HG03097 (cell line): ENCODE measurements around the gene HTR3A.

Source experiments
- ATAC-seq: cut with Tn5 transposase; IDR thresholded peaks from one replicate; pipeline ENCODE4 v1.9.1; 2021; ENCODE audit not compliant: unreplicated experiment, low FRiP score

HTR3A gene

DNA sequence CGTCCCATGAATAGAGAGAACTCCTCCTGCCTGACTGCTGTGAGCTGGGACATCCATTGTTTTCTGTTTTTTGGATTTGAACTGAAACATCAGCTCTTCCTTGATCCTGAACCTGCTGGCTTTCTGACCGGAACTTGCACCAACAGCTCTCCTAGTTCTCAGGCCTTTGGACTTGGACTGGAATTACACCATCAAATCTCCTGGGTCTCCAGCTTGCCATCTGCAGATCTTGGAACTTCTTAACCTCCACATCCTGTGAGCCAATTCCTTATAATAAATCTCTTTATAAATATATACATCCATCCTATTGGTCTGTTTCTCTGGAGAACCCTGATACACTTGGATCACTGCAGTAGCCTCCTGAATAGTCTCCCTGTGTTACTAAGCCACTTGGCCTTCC lies 42.1 kb downstream of the HTR3A start:
- no peak for ATAC-seq

GRCh38 chr11:114017723-114018122 lies 42.8 kb downstream of the HTR3A start:
- ATAC-seq = no peak

- ATAC-seq = no peak
Measured at GRCh38 chr11:114019046-114019445, 44.1 kb downstream of the HTR3A start.

DNA sequence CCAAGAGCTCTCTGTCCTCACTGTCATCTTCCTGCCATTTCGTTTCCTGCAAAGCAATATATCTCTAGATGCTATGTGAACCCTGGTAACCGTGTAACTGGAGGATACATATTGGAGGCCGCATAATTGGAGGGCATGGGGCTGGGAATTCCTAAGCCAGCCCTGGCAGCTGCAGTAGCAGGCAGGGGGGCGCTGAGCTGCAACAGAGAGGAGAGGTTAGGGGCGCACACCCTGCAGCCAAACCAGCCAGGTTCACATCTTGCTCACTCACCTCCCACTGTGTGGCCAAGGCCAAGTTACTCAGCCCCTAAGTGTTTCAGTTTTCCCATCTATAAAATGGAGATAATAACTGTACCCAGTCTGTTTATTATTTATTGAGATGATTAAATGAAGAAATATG lies 44.7 kb downstream of the HTR3A start:
- no peak for ATAC-seq

GRCh38 chr11:114025329-114025907 lies 50.5 kb downstream of the HTR3A start:
- no peak for ATAC-seq

GRCh38 chr11:114026355-114026754 lies 51.4 kb downstream of the HTR3A start:
- no peak for ATAC-seq

DNA sequence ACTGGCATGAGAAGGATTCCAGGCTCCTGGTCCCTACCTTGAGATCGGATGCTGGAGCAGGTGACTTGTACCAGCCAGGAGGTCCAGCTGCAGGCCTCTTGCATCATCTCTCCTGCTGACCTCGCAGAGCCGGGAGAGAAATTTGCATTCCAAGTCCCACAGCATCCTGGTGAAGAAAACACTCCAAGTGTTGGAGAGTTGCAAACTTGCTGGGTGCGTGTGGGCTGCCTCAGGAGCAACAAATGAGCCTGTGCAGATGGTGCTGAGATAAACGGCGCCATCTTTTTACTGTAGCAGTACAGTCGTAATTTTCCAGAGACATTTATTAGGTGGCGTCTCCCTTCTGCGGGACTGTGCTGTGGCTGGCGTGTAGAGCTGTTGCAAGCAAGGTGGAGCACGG lies 52.5 kb downstream of the HTR3A start:
- no peak for ATAC-seq

DNA sequence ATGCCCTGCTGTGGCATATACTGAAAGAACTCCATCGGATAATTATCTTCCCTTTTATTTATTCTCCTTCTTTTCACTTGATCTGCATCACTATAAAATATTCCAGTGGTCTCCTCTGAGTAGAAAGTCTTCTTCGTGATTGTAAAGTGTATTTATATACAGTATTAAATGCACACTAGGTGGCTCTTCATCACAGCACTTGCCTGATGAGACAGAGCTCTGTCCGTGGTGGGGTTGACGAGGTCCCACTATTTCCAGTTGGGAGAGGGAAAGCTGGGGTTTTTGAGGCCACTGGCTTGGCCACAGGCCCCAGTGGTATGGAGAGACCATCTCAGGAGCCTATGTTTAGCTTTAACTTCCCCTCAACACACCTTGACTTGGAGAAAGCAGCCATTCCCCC lies 53.0 kb downstream of the HTR3A start:
- no peak for ATAC-seq

DNA sequence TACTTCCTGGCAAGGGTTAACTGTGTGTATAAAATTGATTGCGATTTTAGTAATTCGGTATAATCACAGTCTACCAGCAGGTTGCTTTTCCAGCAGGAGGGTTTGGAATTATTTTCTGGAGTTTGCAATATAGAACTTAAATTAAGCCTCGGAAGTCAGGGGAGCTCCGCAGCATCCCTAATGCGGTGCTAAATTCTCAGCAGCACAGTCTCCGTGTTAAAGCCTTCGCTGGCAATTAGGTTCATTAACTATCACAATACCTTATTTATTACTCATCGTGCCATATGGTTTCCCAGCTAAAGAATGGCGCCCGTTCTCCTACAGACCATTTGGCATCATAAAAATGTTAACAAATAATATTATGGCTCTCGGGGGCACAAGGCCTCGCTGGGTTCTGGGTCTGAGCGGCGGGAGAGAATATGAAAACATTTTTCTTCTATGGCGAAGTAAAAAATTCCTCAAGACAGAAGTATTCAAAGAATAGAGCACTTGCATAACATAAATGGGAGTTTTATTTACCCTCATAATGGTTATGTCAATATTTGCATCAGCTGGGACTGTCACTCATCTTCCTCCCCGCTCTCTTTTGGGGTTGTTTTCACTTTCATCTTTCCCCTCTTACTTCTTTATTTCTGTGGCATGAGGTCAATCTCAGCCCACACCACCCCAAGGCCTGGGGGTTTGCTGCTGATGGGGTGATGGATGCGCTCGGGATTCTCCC lies 56.5 kb downstream of the HTR3A start:
- ATAC-seq = no peak

DNA sequence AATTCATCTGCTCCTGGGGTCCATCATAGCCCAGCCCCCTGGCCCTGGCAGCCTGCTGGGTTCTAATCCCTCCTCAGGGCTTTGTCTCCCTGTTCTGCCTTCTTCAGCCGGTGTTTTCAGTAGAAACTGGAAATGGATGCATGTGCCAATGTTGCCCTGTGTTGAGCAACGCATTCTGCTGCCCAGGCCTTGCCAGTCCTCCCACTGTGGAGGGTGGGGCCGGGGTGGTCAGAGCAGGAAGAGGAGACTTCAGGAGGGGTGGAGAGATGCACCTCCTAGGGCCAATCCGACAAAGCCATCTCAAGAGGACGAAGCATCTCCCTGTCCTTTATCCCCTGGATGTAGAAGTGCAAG lies 57.0 kb downstream of the HTR3A start:
- no peak for ATAC-seq

DNA sequence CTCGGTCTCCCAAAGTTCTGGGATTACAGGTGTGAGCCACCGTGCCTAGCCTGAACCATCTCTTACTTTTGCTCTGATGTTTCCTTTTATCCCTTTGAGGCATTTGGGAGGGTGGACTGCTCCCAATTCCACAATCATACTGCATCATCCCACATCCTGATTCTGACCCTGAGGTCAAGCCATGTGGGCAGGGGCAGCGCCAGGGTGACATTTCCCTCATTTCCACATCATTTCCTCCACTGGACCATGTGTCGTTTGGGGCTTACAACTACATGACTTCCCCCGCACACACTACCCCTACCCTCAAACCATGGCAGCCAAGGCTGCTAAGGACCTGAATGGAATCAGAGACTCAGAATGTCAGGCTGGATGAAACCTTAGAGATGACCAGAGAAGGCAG lies 58.2 kb downstream of the HTR3A start:
- ATAC-seq = no peak

GRCh38 chr11:114033572-114033971 lies 58.7 kb downstream of the HTR3A start:
- ATAC-seq = no peak

- no peak for ATAC-seq
Measured at GRCh38 chr11:114034956-114035355, 60.0 kb downstream of the HTR3A start.

DNA sequence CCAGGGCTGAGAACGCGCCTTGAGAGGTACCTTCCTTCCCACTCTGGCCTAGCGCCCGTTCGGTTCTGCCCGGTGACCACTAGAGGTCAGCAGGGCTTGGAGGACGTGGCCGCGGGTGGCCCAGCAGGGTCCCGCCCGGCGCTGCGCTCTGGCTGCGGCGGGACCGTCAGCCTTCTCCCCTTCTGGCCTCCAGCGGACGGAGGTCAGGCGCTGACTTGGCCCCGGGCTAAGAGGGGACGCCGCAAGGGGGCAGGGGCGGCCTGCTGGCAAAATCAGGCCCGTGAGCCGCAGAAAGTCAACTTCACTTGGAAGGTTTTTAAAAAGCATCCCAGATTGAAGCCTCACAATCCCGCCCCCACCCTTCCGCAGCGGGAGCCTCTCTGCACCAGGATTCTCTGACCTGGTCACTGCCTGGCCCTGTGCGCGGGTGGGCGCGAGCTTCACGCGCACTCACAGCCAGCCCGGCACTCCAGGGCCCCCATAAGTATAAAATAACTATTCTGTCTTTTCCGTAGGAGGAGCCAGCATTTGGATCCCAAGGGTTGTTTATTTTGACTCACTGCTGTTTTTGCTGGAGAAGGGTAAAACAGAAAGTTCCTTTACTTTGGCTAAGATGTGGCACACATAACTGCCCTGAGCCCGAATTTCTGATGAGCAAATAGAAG lies 61.4 kb downstream of the HTR3A start:
- no peak for ATAC-seq

- no peak for ATAC-seq
Measured at GRCh38 chr11:114036958-114037357, 62.0 kb downstream of the HTR3A start.

DNA sequence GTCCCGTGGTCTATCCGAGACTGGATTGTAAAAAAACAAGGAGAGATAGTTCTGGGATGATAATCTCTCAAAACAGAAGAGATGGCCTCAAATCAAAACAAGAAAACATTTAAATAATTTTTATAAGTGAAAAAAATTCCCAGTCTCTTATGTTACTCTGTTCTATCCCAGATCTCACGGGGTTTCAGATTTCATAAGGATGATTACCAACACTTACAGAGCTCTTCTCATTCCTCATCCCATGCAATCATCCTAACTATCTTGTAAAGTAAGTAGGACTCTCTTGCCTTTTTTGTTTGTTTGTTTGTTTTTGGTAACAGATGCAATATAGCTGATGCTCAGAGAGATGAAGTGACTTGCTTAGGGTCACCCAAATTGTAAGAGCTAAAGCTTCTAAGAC lies 64.6 kb downstream of the HTR3A start:
- no peak for ATAC-seq
